HS-5 (cell line): Measurements from ENCODE around the gene MRC1.

Experiments
- DNase-seq: peaks from one replicate; pipeline ENCODE4 v3.0.0-alpha.2; 2012; ENCODE audit warnings: low read depth

The MRC1 gene

DNA sequence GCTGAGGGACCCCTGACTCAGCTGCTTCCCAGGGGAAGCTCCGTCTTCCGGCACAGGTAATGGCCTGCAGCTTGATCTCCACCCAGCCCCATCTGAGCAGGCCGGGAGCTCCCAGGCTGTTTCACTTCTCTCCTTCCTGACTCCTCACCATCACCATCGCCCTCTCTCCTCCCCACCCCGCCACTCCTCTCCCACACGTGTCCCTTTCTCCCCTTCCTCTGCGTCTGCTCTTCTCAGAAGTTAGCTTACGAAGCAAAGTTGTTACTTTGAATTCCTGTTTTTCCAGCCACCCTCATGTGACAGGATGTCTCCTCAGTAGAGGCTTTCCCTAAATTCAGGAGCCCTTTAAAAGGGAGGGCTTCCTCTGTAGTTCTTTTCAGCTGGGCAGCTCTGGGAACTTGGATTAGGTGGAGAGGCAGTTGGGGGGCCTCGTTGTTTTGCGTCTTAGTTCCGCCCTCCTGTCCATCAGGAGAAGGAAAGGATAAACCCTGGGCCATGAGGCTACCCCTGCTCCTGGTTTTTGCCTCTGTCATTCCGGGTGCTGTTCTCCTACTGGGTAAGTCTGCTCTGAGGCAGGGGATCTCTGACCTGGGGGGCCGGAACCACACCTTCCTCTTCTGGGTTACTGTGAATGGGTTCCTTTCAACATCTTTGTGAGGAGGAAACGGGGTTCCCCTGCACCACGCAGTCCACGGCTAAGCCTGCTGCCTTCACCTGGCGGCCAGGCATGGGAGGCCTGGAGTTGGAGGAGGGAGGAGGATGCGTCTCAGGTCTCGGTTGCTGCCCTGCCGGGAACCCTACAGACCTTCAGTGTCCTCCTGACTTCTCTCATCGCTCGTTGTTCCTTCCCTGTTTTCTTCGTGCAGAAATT lies at the start of gene MRC1:
MRC1 (plus strand) TSS at position 378 of the 871 bp plus-strand sequence; CDS start at position 496, 118 bp downstream.
- DNase-seq: no peak

DNA sequence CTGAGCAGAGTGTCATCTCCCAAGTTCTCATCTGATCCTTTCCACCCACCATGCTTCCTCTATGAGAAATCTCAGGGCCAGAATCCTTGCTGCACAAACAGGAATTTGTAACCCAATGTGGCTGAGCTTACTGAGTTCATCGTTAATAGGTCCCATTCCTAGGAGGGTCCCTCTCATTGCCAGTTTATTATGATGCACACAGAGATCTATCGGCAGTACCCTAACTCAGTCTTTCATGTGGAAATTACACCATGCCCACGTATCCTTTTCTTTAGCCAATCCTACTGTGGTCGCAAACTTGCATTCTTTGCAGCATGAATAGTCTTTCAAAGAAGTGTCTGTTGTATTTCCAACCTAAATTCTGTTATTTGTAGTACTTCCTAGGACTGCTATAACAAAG lies 45.0 kb upstream of the MRC1 start:
- no peak for DNase-seq

DNA sequence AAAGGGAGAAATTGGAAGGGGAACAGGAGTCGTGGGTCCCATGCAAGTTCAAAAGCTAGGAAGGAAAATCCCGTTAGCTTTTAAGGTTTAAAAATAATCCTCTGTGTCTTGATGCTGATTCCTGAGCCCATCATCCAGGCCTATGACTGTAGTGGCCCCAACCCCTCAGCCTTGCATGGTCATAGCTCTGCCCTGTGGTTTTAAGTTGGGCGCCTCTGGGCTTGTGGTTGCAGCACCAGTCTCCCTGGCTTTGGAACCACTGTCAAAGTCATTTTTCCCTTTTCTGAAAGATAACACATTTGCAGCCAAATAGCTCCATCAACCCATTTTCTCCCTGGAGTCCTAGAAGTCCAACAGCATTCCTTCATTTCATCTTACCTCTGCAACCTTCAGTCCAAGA lies 43.5 kb upstream of the MRC1 start:
- no peak for DNase-seq

DNA sequence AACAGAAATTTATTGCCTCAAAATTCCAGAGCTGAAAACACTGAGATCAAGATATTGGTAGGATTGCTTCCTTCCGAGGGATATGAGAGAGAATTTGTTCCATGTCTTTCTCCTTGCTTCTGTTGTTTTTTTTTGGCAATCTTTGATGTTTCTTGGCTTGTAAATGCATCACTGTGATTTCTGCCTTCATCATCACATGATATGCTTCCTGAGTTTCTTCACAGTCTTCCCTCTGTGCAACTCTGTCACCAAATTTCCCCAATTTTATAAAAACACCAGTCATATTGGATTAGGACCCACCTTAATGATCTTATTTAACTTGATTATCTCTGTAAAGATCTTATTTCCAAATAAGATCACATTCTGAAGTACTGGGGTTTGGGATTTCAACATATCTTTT lies 42.4 kb upstream of the MRC1 start:
- no peak for DNase-seq

DNA sequence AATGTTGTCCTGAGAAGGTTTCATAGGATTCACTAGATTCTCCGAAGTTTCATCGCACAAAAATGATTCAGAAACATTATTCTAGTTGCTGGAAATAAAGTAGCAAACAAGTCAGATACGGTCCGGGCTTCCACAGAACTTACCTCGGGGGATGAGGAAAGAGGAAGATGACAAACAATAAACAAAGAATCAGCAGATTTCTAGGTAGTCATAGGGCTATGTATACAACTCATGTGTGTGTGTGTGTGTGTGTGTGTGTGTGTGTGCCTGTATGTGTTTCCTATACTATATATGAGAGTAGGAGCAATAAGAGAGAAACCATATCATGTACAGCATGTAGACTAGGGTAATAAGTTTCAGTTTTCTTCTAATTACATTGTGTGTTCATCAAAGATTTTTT lies 40.7 kb upstream of the MRC1 start:
- no peak for DNase-seq

DNA sequence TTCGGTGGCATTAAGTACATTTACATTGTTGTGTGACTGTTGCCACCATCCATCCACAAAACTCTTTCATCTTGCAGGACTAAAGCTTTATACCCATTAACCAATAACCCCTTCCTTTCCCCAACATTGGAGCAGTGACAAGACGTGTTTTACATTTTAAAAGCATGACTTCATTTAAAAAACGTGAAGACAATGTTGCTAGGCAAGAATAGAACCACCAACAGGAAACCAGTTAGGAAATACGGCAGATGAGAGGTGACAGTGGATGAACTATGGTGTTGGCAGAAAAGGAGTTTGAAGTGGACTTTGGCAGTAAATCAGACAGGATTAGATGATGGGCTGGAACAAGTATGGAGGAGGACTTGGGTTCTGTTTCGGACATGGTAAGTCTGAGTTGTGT lies 40.2 kb upstream of the MRC1 start:
- no peak for DNase-seq

DNA sequence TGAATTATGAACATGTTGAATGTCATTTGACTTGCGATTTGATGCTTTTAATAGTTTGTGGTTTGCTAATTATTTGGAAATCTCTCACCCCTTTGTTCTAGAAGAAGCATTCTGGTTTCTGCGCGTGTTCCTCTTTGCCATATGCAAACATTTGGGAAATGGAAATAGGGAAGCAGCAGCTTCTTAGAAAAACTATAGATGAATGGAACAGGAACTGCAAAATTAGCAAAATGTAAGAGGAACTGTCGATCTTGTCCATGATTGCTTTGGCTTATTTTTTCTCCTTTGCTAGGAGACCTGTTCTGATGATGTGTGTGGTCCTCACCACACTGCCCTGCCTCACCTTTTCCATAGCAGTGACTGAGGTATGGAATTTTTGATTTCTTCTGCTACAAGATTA lies 38.1 kb upstream of the MRC1 start:
- no peak for DNase-seq

DNA sequence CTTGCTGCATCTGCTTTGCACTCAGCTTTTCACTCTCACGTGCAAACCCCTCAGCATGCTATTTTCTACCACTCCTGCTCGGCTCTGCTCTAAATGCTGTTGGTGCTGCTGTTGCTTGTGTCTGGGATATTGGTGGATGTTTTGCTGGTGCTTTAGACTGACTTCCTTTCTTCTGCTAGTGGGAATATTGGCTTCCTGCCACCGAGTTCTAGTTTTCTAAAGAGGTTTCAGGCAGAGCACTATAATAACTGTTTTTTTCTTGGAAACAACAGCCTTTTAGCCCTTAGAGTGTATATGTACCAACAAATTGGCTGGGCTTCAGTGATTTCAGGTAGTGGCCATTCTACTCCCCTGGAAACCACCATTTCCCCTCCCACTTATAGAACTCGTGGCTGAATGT lies 29.4 kb upstream of the MRC1 start:
- no peak for DNase-seq

DNA sequence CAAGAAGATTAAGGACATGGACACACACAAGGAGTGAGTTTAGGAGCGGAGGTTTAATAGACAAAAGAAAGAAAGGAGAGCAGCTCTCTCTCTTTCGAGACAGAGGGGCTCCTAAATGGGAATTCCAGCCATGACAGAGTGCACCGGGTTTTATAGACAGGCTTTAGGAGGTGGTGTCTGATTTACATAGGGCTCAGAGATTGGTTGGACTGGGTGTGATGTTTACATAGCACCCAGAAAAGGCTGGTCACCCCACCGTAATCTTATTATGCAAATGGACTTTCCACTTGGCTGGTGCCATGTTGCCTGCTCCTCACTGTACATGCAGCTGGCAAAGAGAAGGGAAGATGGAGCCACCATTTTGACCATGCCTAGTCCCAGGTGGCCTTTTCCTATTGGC lies 28.4 kb upstream of the MRC1 start:
- DNase-seq: no peak

DNA sequence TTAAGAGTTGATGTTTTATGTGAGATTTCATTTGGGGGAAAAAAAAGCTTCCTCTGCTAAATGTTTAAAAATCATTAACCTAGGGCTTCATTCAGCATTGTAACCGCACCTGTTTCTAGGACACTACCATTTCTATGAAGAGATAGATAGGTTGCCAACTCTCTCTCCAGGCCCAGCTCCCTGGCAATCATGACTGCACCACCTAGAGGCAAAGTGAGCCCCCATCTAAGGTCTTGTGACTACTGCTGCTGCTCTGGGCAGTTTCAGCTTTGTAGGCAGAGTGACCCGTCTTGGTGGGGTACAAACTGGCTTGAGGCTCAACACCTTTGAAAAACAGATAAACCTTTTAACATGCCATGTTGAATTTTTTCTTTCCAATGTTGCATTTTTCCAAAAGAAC lies 27.3 kb upstream of the MRC1 start:
- no peak for DNase-seq

DNA sequence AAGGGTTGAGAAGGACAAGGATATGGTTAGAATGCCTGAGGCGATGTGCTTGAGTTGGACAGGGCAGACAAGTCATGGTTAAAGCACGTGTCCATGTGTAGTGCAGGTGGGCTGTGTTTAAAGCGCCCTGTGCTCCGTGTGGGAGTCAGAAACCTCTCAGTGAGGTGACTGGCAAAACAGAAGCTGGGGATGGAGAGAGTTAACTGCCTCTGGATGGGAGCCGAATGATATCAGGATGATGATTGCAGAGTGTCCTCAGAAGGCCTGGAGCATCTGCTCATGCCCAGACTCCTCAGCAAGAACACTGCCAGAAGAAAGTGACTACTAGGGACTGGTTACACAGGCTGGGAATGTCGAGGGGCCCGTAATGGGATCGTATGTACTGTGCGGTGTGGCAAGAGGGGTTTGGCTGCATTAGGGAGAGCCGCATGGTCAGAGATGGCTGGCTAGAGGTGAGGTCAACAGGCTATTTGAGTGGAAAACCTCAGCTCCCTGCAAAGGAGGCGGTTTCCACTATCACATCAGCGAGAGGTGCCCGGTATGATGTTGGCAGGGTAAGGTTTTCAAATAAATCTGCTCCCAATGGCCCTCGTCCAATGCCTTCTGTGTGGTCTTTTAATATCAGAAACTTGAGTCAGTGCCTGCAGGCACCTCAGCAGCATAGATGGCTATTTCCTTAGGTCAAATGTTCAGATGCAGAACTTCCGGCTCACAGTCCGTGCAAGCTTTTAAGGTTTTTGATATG lies 26.1 kb upstream of the MRC1 start:
- DNase-seq: no peak

DNA sequence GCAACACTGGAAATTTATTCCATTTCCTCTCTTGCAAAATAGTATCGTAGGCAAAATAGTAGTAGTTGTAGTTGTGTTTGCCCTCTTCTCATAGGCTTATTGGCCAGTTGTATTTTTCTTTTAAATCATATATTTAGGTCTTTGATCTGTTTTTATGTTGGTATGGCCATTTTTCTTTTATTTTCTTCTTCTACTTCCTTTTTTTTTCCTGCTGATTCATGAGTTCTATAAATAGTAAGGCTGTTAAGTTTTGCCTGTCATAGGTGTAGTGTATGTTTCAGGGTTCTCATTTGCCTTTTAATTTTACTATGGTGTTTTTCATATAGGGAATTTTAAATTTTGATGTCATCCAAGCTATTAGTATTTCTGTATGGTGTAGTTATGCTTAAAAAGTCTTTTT lies 25.4 kb upstream of the MRC1 start:
- DNase-seq: no peak

DNA sequence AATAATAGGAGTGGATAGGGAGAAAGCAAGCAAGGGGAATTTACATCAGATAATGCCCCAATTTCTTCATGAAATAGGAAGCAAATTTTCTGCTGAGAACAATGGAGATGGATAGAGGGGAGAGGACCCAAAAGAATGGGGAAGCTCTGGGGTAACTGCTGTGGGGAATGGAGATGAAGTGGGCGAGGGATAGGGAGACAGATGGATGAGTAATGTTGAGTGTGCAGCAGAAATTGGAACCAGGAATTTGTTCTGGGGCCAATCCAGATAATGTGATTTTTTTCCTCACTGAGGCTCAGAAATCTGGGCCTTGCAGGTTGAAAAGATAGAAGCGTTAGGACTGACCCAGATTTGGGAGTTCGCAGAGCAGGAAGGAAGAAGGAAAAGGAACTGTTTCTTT lies 24.5 kb upstream of the MRC1 start:
- DNase-seq: no peak

DNA sequence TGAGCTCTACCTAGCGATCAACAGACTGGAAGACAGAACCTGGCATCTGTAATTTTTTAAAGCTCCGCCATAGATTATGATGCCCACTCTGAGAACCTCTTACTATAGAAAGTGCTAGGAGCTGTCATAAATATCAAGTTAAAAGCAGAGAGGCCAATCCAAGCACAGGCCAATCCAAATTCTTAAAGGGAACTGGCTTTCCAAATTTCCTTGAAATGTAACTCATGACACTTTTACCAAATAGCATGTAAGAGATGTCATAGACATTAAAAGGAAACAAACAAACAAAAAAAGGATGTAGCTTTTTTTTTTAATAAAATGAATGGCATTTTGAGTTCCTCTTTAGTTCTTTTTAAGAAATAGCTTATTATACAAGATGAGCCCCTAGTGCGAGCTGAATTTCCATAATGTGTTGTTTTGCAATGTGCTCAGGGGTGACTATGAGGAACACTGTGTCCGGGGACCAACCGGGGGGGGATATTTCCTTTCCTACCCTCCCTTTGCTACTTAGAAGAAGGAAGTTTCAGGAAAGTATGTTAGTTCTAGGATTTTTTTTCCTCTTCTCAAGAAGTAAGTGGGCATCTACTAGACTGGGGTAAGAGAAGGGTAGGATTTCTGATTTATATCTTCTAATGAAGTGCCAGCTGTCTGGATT lies 23.7 kb upstream of the MRC1 start:
- no peak for DNase-seq

DNA sequence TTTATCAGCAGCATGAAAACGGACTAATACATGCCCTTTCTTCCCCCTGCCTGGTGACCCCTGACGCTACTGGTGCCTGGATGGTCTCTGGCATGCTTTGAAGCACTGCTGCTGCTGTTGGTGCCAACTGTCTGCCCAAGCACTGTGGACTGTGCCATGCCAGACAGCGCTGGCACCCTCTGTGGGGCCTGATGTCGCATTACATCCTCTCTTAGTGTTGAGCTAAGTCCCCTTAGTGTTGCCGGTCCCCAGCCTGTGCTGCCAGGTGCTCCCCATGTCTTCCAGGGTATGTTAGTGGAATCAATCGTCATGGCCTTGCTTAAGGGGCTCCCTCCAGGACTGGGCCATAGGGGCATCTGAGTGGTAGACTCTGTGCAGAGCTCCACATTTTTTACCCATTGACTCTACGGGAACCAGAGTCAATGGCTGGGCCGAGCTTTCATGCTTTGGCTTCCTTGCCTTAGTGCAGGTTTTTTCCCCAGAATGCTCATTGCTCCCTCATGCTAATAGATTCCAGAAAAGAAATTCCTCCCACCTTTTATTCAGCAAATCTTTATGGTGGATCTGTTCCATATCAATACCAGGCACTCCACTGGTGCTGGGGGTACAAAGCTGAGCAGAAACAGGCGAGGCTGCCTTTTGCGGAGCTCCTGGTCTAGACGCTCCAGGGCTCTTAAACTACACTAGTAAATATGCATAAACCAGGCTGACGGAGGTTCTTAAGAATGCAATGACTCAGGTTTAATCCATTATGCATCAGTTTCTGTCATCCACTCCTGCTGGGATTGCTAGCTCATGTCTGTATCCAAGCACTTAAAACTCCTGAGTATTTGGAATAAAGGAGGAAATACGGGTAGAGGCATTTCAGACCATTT lies 21.8 kb upstream of the MRC1 start:
- peak; percentile 69 for DNase-seq

DNA sequence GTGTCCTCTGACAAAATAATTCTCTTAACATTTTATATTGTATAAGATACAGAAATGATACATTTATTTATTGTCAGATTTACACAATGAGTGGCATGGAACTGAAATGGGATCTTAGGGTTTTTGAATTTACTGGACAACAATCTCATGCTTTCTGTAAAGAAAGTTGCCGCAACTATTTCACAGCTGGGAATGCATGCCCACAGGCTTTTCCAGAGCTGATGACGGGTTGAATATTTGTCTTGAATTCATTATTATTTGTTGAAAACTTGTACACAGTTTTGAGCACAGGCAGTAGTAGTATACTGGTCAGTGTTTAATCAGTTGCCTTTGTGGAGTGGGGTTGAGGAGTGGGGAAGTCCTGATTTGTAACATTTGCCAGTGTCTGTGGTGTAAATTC lies 20.5 kb upstream of the MRC1 start:
- no peak for DNase-seq

DNA sequence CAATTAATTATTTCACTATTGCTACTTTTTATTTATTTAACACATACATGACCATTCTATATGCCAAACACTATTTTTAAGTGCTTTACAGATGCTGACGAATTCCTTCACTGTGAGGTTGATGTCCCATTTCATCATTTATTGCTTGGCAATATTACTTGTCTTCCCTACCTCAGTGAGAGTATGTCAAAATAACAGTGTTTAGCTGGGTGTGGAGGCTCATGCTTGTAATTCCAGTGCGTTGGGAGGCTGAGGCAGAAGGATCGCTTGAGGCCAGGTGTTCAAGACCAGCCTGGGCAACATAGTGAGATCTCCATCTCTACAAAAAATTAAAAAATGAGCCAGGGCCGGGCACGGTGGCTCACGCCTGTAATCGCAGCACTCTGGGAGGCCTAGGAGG lies 19.8 kb upstream of the MRC1 start:
- DNase-seq: no peak

DNA sequence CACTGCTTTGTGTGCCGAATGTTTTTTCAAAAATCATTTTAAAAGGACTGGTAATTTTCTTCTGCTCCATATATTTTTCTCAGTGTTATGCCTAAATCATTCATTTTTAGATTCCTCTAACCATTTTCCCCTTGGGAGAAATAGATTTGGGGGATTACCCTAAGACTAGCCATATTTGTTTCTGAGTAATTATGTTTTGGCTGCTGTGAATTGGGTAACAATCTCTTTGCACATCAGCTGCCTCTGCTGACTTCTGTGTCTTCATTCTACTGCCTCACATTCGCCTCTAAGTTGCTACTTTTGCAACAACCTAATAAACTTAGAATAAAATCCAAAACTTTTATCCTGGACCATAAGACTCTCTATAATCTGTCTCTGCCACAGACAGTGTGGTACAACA lies 18.5 kb upstream of the MRC1 start:
- DNase-seq: no peak

DNA sequence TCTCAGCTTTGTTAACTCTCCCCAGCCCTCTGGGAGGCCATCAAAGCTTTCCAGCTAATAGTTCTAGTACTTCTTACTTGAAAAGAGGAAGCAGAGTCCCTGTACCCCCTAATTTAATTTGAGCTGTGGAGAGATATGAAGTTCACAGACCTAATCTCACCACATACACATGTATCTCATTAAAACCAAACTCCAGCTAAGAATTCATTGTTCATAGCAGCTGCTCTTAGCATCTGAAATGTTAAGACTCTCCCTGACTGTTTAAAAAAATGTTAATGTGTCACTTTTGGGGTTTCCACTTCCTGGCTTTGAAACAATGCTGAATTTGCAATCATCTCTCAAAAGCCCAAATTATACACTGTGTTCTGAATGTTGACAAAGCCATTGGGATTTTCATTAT lies 16.2 kb upstream of the MRC1 start:
- no peak for DNase-seq

DNA sequence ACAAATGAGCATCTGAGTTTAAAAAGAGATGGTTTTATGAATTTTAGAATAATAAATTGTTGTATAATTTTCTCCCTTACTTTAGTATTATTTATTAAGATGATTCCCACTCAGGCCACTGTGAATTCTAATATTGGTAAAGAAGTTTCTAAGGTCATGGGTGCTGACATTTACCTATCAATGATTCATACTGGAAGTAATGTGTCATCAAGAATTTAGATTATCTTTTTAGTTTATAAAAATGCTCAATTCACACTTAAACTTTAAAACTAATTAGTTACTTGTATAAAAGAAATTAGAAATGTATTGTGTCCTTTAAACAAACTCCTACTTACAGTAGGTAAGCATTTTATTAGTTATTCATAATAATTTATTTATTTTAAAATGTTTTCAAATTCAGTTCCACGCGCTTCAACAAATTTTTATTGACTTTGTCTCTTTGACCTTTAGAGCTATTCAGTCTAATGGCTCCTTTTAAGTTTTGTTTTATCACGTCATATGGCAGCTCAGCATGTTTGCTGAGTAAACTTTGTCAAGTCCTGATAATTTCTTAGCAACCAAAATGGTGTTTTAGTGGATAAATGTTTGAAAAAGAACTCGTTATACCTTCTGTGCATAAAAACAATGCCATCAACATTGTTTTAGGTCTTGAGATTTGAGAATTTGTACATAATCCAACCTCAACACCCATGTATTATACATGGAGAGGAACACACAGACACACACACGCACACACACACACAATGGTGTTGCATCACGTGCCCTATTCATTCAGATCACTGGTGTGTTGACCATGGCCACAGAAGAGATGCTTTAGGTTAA lies 15.1 kb upstream of the MRC1 start:
- DNase-seq: no peak

DNA sequence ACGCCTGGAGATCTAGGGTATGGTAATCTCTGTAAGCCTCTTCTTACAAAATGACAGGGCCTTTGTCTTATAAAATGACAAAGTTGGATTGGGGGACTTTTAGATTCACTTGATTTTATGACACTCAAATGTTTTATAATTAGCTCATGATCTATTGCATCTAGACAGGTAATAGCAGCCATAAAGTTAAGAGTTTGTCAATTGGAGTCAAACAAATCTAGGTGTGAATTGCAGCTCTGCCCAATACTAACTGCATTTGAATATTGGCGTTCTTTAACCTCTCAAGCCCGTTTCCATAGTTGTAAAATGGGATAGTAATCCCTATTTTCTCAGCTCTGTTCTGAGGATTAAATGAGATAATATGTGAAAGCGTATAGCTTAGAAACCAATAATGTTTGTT lies 14.1 kb upstream of the MRC1 start:
- DNase-seq: no peak
